GM12874 (cell line): ENCODE data around the gene RNF14.

Experiments
- CTCF ChIP-seq: IDR thresholded peaks from 2 replicates; pipeline ENCODE4 v1.5.1; 2011; ENCODE audit warnings: low read depth, mild to moderate bottlenecking, control low read depth, low read length, moderate library complexity; ENCODE audit not compliant: insufficient read depth

The RNF14 gene

GRCh38 chr5:141960018-141960417 is 8.9 kb upstream of the RNF14 start:
- peak; percentile 38; the same call in 1 of the 2 replicates for TF ChIP-seq CTCF

GRCh38 chr5:141960449-141961323 is 8.2 kb upstream of the RNF14 start:
- peak; percentile 74 for TF ChIP-seq CTCF

GRCh38 chr5:141961466-141961865 is 7.4 kb upstream of the RNF14 start:
- no peak for TF ChIP-seq CTCF

GRCh38 chr5:141963701-141964100 is 5.2 kb upstream of the RNF14 start:
- TF ChIP-seq CTCF: no peak

- no peak for TF ChIP-seq CTCF
Observed at GRCh38 chr5:141965071-141965470, 3.8 kb upstream of the RNF14 start.

GRCh38 chr5:141966275-141966962 is 2.5 kb upstream of the RNF14 start:
- no peak for TF ChIP-seq CTCF

GRCh38 chr5:141966963-141967333 is 2.0 kb upstream of the RNF14 start:
- TF ChIP-seq CTCF: no peak
